Keratinocyte (primary cell): Measurements from ENCODE around the gene KRTAP4-7.

ENCODE experiments used
- CTCF ChIP-seq, 3 experiments: IDR thresholded peaks in 1 of 3; conservative IDR thresholded peaks in 1 of 3; optimal IDR thresholded peaks in 1 of 3; 2 replicates in 2 of 3; 3 replicates in 1 of 3; pipeline versions ENCODE3 to v1.5.1; 2011; ENCODE audit warnings: low read length in 3 of 3, mild to moderate bottlenecking in 3 of 3, moderate library complexity in 2 of 3, control low read depth in 1 of 3, inconsistent platforms in 1 of 3; ENCODE audit not compliant: insufficient read depth in 2 of 3; ENCODE audit errors: extremely low read depth in 1 of 3
- EZH2 ChIP-seq: IDR thresholded peaks from one replicate; pipeline ENCODE4 v1.6.1; 2012; ENCODE audit warnings: inconsistent platforms, mild to moderate bottlenecking, low read length, moderate library complexity

- TF ChIP-seq CTCF (optimal IDR thresholded peaks at IDR 0.05 in 1 of 3, IDR thresholded peaks at IDR 0.05 in 1 of 3, conservative IDR thresholded peaks at IDR 0.05 in 1 of 3; ENCODE audit: extremely low read depth in 1 of 3, insufficient read depth in 2 of 3, low read length in 3 of 3) = no peak
- TF ChIP-seq EZH2 = no peak
These were observed 34.8 kb upstream of the KRTAP4-7 start for GRCh38 chr17:41049110-41049509.
